Activated CD4-positive, alpha-beta memory T cell treated with anti-CD3 and anti-CD28 coated beads, Interleukin-2, amount 10 ng/mL, durations not matched to agents 7 days and 5 days (primary cell): ENCODE measurements around the gene LY6G5C. TPM values are rescaled to one million over a fixed set of nuclear protein-coding genes. Genes with fewer than 3 reads are reported as not detected.
A peak's percentile ranks its signal among the peaks of the same experiment; 100 is the strongest.

ENCODE experiments used
- CTCF ChIA-PET: fragments of 350-600 bp; sonication (Branson Sonifier 250); formaldehyde crosslinking; loops from one replicate; lab custom pipeline; 2021; ENCODE audit warnings: antibody characterized with exemption, inconsistent platforms; lab: Charles Lee
- POLR2A ChIA-PET: fragments of 350-600 bp; sonication (Branson Sonifier 250); formaldehyde crosslinking; loops from one replicate; lab custom pipeline; 2021; ENCODE audit warnings: antibody characterized with exemption; lab: Charles Lee
- DNase-seq: peaks from one replicate; pipeline ENCODE4 v3.0.0-alpha.2; 2020
- H3K27ac Mint-ChIP-seq: one replicate; pipeline ENCODE4 v1.8.0; 2021; ENCODE audit warnings: mild to moderate bottlenecking, mixed read lengths
- H3K27me3 Mint-ChIP-seq: one replicate; pipeline ENCODE4 v1.8.0; 2021; ENCODE audit warnings: mixed read lengths
- H3K36me3 Mint-ChIP-seq: one replicate; pipeline ENCODE4 v1.8.0; 2021; ENCODE audit warnings: low read depth, mixed read lengths
- H3K4me1 Mint-ChIP-seq: one replicate; pipeline ENCODE4 v1.8.0; 2021; ENCODE audit warnings: mixed read lengths
- H3K4me3 Mint-ChIP-seq: one replicate; pipeline ENCODE4 v1.8.0; 2021; ENCODE audit warnings: mild to moderate bottlenecking, mixed read lengths
- H3K9me3 Mint-ChIP-seq: one replicate; pipeline ENCODE4 v1.8.0; 2021; ENCODE audit warnings: mixed read lengths
- total RNA-seq, 2 experiments: library from RNA; stranded (reverse); gene quantifications; one replicate each; pipeline ENCODE4 v1.2.3, GENCODE V29; 2021

The LY6G5C gene
- total RNA-seq, 2 experiments from 2014 or later: 2.3 to 2.6 TPM

GRCh38 chr6:31663961-31664789 lies 16.7 kb downstream of the LY6G5C start:
- ChIA-PET POLR2A (interaction anchor here (0.6 to 8.1 kb wide), 42 partner anchors 11 to 1308 kb away, joined by 3 to 278 read pairs (median 4); partner anchors contain the start of genes ABHD16A, APOM, BAG6 and CLIC1), CTCF (interaction anchor here (0.5 to 2.6 kb wide), 11 partner anchors 12 to 265 kb away, joined by 3 to 19 read pairs (median 5); partner anchors contain the start of genes BAG6, HSPA1B, LTB and NEU1)
- peak overlapping the region; percentile 86 for H3K4me3 Mint-ChIP-seq
- DNase-seq: peak; percentile 36
- H3K4me1 Mint-ChIP-seq: peaks cover 82% of the 10 kb centered on the region
- no peaks in the 10 kb centered on the region for H3K9me3 Mint-ChIP-seq
- peak overlapping the region; percentile 89 for H3K27ac Mint-ChIP-seq
- peaks cover 89% of the 10 kb centered on the region for H3K36me3 Mint-ChIP-seq
- no peaks in the 10 kb centered on the region for H3K27me3 Mint-ChIP-seq

GRCh38 chr6:31663126-31663960 lies 17.5 kb downstream of the LY6G5C start:
- peaks cover 84% of the 10 kb centered on the region for H3K4me1 Mint-ChIP-seq
- ChIA-PET POLR2A (interaction anchor here (0.6 to 8.1 kb wide), 11 partner anchors 10 to 946 kb away, joined by 3 to 278 read pairs (median 8); partner anchors contain the start of genes ABHD16A, APOM, BAG6 and CLIC1), CTCF (interaction anchor here (0.5 to 2.6 kb wide), 8 partner anchors 11 to 264 kb away, joined by 3 to 19 read pairs (median 5); partner anchors contain the start of genes BAG6, DDX39B, HSPA1B and LTB)
- peaks cover 87% of the 10 kb centered on the region for H3K36me3 Mint-ChIP-seq
- no peak for DNase-seq
- H3K4me3 Mint-ChIP-seq: peak overlapping the region; percentile 86
- no peaks in the 10 kb centered on the region for H3K27me3 Mint-ChIP-seq
- peak overlapping the region; percentile 89 for H3K27ac Mint-ChIP-seq
- H3K9me3 Mint-ChIP-seq: no peaks in the 10 kb centered on the region

- ChIA-PET POLR2A (interaction anchor here (1.0 to 8.1 kb wide), 4 partner anchors 9 to 945 kb away, joined by 3 to 278 read pairs (median 67); partner anchors contain the start of genes APOM, BAG6, CLIC1 and MDC1), CTCF (interaction anchor here (2.9 kb wide), 1 partner anchor 75 kb away, joined by 11 read pairs; the partner anchor contains the start of gene CLIC1)
- H3K36me3 Mint-ChIP-seq: peaks cover 87% of the 10 kb centered on the region
- H3K4me1 Mint-ChIP-seq: peaks cover 85% of the 10 kb centered on the region
- peak overlapping the region; percentile 95 for H3K4me3 Mint-ChIP-seq
- H3K27me3 Mint-ChIP-seq: no peaks in the 10 kb centered on the region
- DNase-seq: no peak
- H3K9me3 Mint-ChIP-seq: no peaks in the 10 kb centered on the region
- peak overlapping the region; percentile 54 for H3K27ac Mint-ChIP-seq
Measured at GRCh38 chr6:31662124-31662723, 18.6 kb downstream of the LY6G5C start.

GRCh38 chr6:31661262-31662123 lies 19.4 kb downstream of the LY6G5C start:
- DNase-seq: no peak
- H3K4me1 Mint-ChIP-seq: peaks cover 82% of the 10 kb centered on the region
- CTCF ChIA-PET: interaction anchor here (0.7 to 2.9 kb wide), 7 partner anchors 9 to 290 kb away, joined by 3 to 11 read pairs (median 3); partner anchors contain the start of genes ABHD16A, BAG6 and CLIC1

GRCh38 chr6:31660381-31661261 lies 20.2 kb downstream of the LY6G5C start, which contains the start of gene C6orf47:
TSS of gene C6orf47 (minus strand) at chr6:31660778. CDS start at chr6:31659947, 831 bp downstream.
- H3K9me3 Mint-ChIP-seq: no peaks in the 10 kb centered on the region
- H3K27me3 Mint-ChIP-seq: no peaks in the 10 kb centered on the region
- H3K36me3 Mint-ChIP-seq: peaks cover 86% of the 10 kb centered on the region
- peak within 1 kb of the TSS; percentile 95 for H3K27ac Mint-ChIP-seq
- H3K4me1 Mint-ChIP-seq: peaks cover 83% of the 10 kb centered on the region
- POLR2A ChIA-PET: interaction anchor here (0.7 to 8.1 kb wide), 21 partner anchors 7 to 176 kb away, joined by 3 to 278 read pairs (median 5); partner anchors contain the start of genes ABHD16A, APOM, BAG6 and DDX39B
- H3K4me3 Mint-ChIP-seq: peak within 1 kb of the TSS; percentile 95
- CTCF ChIA-PET: interaction anchor here (0.7 to 2.9 kb wide), 7 partner anchors 8 to 291 kb away, joined by 3 to 11 read pairs (median 3); partner anchors contain the start of genes ABHD16A, BAG6 and CLIC1
- DNase-seq: peak; percentile 82

More at GRCh38 chr6:31661262-31662123, 19.4 kb downstream of the LY6G5C start:
- H3K27ac Mint-ChIP-seq: peak overlapping the region; percentile 87
- peaks cover 86% of the 10 kb centered on the region for H3K36me3 Mint-ChIP-seq
- no peaks in the 10 kb centered on the region for H3K9me3 Mint-ChIP-seq
- peak overlapping the region; percentile 95 for H3K4me3 Mint-ChIP-seq
- H3K27me3 Mint-ChIP-seq: no peaks in the 10 kb centered on the region
- POLR2A ChIA-PET: interaction anchor here (0.7 to 8.1 kb wide), 21 partner anchors 8 to 175 kb away, joined by 3 to 278 read pairs (median 5); partner anchors contain the start of genes ABHD16A, APOM, BAG6 and DDX39B

- no peaks in the 10 kb centered on the region for H3K27me3 Mint-ChIP-seq
- peak overlapping the region; percentile 95 for H3K4me3 Mint-ChIP-seq
- no peaks in the 10 kb centered on the region for H3K9me3 Mint-ChIP-seq
- ChIA-PET CTCF (interaction anchor here (1.1 to 2.9 kb wide), 3 partner anchors 43 to 292 kb away, joined by 3 to 11 read pairs (median 4); partner anchors contain the start of genes ABHD16A and CLIC1), POLR2A (interaction anchor here (1.0 to 8.1 kb wide), 10 partner anchors 6 to 175 kb away, joined by 5 to 278 read pairs (median 7); partner anchors contain the start of genes APOM, BAG6, DDX39B and HSPA1B)
- H3K36me3 Mint-ChIP-seq: peaks cover 90% of the 10 kb centered on the region
- peaks cover 88% of the 10 kb centered on the region for H3K4me1 Mint-ChIP-seq
- DNase-seq: peak; percentile 58
- peak overlapping the region; percentile 95 for H3K27ac Mint-ChIP-seq
Measured at GRCh38 chr6:31659649-31660380, 21.1 kb downstream of the LY6G5C start.

- no peak for DNase-seq
- H3K4me3 Mint-ChIP-seq: peak overlapping the region; percentile 95
- peaks cover 83% of the 10 kb centered on the region for H3K36me3 Mint-ChIP-seq
- H3K9me3 Mint-ChIP-seq: no peaks in the 10 kb centered on the region
- ChIA-PET CTCF (interaction anchor here (0.7 to 2.9 kb wide), 2 partner anchors 66 to 79 kb away, joined by 3 to 11 read pairs; partner anchors contain the start of genes CLIC1 and NCR3), POLR2A (no interaction called here)
- no peaks in the 10 kb centered on the region for H3K27me3 Mint-ChIP-seq
- peak overlapping the region; percentile 95 for H3K27ac Mint-ChIP-seq
- peaks cover 83% of the 10 kb centered on the region for H3K4me1 Mint-ChIP-seq
Measured at GRCh38 chr6:31658983-31659648, 21.8 kb downstream of the LY6G5C start.

GRCh38 chr6:31658158-31658688 lies 22.6 kb downstream of the LY6G5C start:
- no peaks in the 10 kb centered on the region for H3K27me3 Mint-ChIP-seq
- no peaks in the 10 kb centered on the region for H3K9me3 Mint-ChIP-seq
- H3K27ac Mint-ChIP-seq: peak overlapping the region; percentile 95
- H3K4me3 Mint-ChIP-seq: peak overlapping the region; percentile 95
- ChIA-PET CTCF (interaction anchor here (0.6 to 0.7 kb wide), 2 partner anchors 45 to 65 kb away, joined by 3 read pairs; partner anchors contain the start of gene NCR3), POLR2A (interaction anchor here (0.8 to 9.8 kb wide), 5 partner anchors 6 to 239 kb away, joined by 3 to 278 read pairs (median 4); partner anchors contain the start of genes C6orf47, CLIC1, CSNK2B and EHMT2)
- peaks cover 78% of the 10 kb centered on the region for H3K4me1 Mint-ChIP-seq
- H3K36me3 Mint-ChIP-seq: peaks cover 74% of the 10 kb centered on the region
- no peak for DNase-seq
